Activated CD4-positive, alpha-beta T cell treated with anti-CD3 and anti-CD28 coated beads for 1 hour (primary cell): Measurements from ENCODE around the gene COL10A1.

Source experiments
- DNase-seq: peaks from one replicate; pipeline ENCODE4 v3.0.0-alpha.2; 2020

The COL10A1 gene

GRCh38 chr6:116078945-116079344, 47.0 kb downstream of the COL10A1 start:
- no peak for DNase-seq

GRCh38 chr6:116078522-116078921, 47.4 kb downstream of the COL10A1 start:
- DNase-seq: no peak

- DNase-seq: no peak
Observed at GRCh38 chr6:116074732-116075390, 51.1 kb downstream of the COL10A1 start.

- no peak for DNase-seq
Observed at GRCh38 chr6:116073765-116074440, 52.0 kb downstream of the COL10A1 start.

GRCh38 chr6:116072368-116072767, 53.6 kb downstream of the COL10A1 start:
- DNase-seq: no peak

GRCh38 chr6:116070616-116071389, 55.1 kb downstream of the COL10A1 start:
- DNase-seq: no peak

GRCh38 chr6:116070101-116070500, 55.8 kb downstream of the COL10A1 start:
- DNase-seq: no peak
